Measurements from ENCODE around the gene SLC46A1.

The SLC46A1 gene

DNA sequence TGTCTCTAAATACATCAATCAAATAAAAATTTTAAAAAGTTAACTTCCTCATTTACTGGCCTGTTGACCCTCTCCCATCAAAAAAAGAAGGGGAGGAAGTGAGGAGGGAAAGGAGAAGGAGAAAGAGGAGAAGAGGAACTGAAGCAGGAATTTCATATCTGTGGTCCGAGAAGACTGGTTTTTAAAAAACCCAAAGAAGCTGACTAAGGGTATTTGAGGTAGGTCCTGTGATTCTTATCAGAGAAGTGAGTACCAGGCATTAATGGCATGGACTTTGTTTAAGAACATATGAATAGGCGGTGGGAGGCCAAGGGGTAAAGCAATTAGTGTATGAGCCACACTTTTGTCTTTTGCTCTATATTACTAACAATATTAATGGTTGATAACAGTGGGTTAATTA lies 2.0 kb downstream of the SLC46A1 start:
- DNase-seq (ENCODE audit: low read depth) = no peak

DNA sequence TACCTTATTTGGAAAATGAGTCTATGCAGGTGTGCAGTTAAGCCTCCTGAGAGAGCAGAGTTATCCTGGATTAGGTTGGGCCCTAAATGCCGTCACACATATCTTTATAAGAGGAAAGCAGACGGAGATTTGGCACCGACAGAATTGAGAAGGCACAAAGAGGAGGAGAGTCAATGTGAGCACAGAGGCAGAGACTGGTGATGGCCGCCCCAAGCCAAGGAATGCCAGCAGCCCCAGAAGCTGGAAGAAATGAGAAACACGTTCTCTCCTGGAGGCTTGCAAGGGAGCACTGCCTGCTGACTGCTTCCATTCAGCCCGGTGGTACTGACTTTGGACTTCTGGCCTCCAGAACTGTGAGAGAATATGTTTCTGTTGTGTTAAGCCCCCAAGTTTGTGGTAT lies 3.2 kb downstream of the SLC46A1 start:
- no peak for DNase-seq (ENCODE audit: low read depth)

DNA sequence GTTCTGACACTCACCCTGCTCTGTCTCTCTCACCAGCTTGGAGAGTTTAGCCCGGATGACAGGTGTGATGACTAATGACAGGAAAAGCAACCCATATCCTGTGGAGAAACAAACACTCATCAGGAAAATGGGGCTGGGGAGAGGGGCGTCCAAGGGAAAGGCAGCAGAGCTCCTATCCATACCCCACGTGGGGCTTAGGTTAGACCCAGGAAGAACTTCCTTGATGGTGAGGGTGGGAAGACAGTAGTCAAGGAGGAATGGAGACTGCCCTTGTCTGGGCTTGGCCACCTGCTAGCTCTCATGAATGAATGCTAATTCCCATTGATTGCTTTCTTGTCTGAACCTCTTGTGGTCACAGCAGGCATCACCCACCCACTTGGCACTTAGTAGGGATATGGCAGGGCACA lies 3.8 kb downstream of the SLC46A1 start:
- no peak for DNase-seq (ENCODE audit: low read depth)

- DNase-seq (ENCODE audit: low read depth) = no peak
Observed at GRCh38 chr17:28399808-28400207, 6.2 kb downstream of the SLC46A1 start.

GRCh38 chr17:28398280-28398981 lies 7.6 kb downstream of the SLC46A1 start:
- DNase-seq (ENCODE audit: low read depth) = no peak

DNA sequence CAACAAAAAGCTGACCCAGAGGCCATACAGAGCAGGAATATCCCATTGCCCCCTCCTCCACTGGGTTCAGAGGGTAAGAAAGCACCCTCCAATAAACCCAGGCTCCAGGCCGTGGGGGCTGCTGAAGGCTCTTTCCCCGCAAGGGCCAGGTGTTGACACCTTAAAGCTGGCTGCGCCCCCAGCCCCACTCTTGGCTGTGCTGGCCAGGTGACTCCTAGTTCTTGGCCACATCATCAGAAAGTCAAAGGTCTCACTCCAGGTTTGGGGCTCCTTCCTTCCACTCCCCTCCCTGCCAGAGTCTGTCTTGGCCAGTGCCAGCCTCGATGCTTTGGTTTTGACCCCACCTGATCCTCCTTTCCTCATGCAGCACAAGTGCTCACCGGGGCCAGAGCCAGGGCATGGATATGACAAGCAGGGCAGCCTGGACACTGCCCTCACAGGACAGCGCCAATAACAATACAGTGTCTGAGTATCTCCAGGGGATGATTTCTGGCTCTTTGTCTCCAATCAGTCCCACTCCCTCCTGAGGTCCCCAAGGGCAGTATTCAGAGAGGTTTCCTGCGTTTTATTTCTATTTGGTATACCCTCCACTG lies 8.2 kb downstream of the SLC46A1 start:
- no peak for DNase-seq (ENCODE audit: low read depth)

DNA sequence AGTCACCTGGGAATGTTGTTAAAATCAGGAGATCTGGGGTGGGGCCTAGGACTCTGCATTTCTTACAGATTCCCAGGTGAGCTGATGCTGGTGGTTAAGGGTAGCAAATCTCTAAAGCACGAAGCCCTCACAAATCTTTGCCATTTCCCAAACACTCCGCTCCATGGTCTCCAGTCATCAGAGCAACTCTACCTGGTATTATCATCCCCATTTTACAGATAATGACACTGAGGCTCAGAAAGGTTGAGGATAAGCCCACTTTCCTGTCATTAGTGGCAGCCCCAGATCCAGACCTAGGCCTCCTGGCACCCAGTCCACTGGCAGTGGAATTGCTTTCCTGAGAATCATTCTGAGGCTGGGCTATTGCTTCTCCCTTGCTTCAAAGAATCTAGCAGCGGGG lies 8.7 kb downstream of the SLC46A1 start:
- DNase-seq (ENCODE audit: low read depth) = no peak

DNA sequence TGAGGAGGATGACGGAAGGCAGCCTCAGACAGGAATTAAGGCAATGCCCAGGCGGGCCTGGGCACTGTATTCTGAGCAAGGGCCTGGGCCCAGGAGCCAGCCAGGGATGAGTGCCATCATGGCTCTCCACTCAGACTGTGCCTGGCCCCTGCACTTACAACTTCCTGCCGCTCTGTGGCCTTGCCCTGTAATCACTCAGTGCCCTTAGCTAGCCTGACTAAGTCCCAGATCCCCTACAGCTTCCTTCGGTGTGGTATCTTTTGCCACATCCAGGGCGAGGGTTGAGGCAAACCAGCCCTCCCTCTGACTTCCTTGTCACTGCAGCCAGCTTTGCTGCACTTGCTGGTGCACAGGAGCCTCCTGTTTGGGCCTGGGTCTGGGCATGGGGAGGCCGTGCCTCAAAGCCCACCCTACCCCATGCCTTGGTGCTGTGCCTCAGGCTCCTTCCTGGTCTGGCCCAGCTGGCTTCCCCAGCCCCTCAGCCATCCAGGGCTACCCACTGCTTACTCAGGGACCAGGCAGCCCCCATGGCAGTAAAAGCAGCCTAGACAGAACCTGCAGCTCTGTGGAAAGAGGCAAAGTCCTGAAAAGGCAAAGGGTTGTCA lies 9.3 kb downstream of the SLC46A1 start:
- DNase-seq (ENCODE audit: low read depth) = no peak

DNA sequence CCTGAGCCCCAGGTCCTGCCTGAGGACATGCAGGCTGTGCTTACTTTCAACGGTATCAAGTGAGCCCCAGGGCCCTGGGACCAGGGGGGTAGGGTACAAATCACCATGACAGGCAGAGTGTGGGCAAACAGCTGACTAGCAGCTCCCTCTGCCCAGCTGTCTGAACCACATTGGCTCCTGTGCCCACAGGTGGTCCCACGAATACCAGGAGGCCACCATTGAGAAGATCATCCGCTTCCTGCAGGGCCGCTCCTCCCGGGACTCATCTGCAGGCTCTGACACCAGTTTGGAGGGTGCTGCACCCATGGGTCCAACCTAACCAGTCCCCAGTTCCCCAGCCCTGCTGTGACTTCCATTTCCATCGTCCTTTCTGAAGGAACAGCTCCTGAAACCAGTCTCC lies 10.0 kb downstream of the SLC46A1 start:
- no peak for DNase-seq (ENCODE audit: low read depth)

DNA sequence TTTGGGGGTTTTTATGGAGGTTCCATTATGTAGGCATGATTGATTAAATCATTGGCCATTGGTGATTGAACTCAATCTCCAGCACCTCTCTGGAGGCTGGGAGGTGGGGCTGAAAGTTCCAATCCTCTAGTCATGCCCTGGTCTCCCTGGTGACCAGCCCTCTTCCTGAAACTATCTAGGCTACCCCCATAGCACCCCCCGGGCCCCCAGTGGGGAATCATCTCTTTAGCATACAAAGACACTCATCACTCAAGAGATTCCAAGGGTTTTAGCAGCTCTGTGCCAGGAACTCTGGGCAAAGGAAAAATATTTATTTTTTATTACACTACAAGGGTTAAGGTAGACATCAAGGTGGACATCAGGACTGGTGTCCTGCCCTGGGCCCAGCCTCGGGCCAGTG lies 10.6 kb downstream of the SLC46A1 start:
- no peak for DNase-seq (ENCODE audit: low read depth)

DNA sequence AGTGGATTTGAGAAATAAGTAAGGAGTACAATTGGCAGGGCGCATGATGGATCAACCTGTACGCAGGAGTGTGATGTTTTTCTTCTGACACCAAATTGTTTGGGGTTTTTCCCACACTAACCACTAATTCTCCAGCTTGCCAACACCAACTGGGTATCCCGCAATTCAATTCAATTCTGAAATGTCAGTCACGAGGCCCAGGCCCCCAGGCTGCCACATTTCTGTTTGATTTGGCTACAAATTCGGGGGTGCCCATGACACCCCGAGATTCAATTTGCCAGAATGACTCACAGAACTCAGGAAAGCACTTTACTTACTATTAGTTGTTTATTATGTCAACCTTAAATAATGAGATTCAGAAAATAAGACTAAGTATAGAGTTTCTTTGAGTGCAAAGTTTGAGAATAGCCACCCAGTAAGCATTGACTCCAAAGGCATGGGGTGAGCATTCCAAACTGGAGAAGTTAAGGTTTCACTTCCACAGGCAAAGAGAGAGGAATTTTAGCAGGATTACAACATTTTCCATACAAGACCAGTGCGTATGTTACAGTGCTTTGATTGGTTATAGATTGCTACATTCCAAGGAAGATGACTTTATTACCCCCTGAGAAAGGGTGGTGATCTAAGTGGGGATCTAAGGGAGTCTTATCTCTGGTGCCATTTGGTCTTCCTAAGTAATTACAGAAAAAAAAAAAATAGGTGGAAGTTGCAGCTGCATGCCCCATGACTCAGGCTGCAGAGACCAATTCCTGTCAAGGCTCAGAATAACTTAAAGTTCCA lies 11.5 kb downstream of the SLC46A1 start:
- no peak for DNase-seq (ENCODE audit: low read depth)

DNA sequence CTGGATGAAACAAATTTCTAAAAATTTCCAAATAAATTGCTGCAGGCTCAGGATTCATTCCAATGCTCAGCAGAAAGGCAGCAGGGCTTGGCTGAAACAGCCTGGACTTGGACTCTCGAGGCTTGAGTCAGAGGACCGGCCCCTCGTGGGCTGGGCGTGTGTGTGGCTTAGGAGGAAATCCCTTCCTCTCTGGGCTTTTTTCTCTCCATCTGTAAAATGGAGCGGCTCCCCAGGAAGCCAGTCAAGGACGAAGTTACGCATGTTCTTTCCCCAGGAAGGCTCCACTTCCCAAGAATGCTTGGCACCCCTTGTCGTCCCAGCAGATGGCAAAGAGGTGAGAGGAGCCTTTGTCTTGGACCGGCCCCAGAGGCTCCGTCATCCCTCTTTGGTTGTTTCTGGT lies 13.5 kb downstream of the SLC46A1 start:
- no peak for DNase-seq (ENCODE audit: low read depth)

GRCh38 chr17:28391401-28391800 lies 14.6 kb downstream of the SLC46A1 start:
- no peak for DNase-seq (ENCODE audit: low read depth)

DNA sequence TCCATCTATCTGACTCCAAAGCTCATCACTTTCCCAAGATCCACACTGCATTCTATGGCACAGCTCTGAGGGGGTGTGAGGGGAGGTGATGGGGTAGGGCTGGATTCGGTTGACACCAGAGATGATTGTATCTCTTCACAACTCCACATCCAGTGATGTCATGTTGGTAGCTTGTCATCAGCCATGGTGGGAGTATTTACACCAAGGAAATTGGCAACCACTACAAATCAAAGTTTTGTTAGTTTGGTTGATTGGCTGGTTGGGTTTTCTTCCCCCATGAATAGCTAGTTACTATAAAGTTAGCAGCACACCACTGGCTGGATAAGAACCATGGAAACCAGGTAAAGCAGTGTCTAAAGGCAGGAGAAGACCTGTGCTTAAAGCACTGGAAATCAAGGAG lies 15.0 kb downstream of the SLC46A1 start:
- no peak for DNase-seq (ENCODE audit: low read depth)

- no peak for DNase-seq (ENCODE audit: low read depth)
Observed at GRCh38 chr17:28390563-28390962, 15.4 kb downstream of the SLC46A1 start.

- DNase-seq (ENCODE audit: low read depth) = no peak
Observed at GRCh38 chr17:28390141-28390540, 15.9 kb downstream of the SLC46A1 start.

DNA sequence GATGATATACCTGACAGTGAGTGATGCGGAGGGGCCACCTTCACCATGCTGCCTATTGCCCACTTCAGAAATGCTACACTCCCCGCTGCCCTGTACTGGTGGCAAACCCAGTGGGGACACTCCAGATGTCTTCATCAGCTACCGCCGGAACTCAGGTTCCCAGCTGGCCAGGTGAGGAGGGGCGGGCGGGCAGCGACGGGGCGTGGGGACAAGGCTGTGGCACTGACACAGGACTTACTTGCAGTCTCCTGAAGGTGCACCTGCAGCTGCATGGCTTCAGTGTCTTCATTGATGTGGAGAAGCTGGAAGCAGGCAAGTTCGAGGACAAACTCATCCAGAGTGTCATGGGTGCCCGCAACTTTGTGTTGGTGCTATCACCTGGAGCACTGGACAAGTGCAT lies 17.9 kb downstream of the SLC46A1 start:
- DNase-seq (ENCODE audit: low read depth) = no peak

GRCh38 chr17:28386391-28386790 lies 19.6 kb downstream of the SLC46A1 start:
- no peak for DNase-seq (ENCODE audit: low read depth)

DNA sequence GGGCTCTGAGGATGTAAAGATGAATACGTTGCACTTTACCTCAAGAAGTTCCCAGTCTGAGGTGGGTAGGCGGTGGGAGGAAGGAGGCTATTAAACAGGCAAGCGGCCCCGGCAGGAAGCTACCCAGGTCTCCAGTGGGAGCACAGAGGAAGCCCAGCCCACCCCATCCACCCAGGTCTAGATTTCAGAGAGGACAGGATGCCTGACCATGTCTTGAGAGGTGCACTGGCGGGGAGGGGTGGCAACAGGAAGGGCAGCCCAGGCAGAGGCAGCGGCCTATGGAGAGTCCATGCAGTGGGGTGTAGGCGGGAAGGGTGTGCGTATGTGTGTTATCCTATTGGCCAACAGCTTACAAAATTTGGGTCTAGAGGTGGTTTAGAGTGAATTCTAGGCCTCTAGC lies 20.6 kb downstream of the SLC46A1 start:
- no peak for DNase-seq (ENCODE audit: low read depth)

DNA sequence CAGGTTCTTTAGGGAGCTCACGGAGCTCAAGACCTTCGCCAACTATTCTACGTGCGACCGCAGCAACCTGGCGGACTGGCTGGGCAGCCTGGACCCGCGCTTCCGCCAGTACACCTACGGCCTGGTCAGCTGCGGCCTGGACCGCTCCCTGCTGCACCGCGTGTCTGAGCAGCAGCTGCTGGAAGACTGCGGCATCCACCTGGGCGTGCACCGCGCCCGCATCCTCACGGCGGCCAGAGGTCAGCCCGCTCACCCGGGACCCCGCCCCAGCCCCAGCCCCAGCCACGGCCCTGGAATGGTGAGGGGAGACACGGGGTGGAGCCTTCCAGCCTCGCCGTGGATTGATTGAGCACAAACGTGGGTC lies 21.0 kb downstream of the SLC46A1 start:
- DNase-seq (ENCODE audit: low read depth) = no peak

DNA sequence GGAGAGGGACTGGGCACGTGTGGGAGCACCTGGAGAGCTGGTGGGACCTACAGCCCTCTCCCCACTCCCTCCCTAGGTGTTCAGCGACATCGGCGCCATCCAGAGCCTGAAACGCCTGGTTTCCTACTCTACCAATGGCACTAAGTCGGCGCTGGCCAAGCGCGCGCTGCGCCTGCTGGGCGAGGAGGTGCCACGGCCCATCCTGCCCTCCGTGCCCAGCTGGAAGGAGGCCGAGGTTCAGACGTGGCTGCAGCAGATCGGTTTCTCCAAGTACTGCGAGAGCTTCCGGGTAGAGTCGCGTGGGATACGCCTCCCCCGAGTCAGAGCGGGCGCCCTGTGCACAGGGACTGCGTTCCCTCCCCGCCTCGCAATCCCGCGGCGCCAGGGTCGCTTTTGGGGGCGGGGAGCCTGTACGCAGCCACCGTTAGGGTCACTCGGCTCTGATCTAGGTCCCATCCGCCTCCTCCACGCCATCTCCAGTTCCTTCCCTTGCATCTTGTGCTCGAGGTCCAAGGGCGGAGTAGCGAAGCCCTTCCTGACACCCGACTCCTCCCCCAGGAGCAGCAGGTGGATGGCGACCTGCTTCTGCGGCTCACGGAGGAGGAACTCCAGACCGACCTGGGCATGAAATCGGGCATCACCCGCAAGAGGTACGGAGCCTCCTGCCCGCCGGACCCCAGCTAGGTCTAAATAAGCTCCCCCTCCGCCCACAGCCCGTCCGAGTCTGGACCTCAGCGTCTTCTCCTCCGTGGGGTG lies 21.6 kb downstream of the SLC46A1 start:
- DNase-seq (ENCODE audit: low read depth) = no peak

DNA sequence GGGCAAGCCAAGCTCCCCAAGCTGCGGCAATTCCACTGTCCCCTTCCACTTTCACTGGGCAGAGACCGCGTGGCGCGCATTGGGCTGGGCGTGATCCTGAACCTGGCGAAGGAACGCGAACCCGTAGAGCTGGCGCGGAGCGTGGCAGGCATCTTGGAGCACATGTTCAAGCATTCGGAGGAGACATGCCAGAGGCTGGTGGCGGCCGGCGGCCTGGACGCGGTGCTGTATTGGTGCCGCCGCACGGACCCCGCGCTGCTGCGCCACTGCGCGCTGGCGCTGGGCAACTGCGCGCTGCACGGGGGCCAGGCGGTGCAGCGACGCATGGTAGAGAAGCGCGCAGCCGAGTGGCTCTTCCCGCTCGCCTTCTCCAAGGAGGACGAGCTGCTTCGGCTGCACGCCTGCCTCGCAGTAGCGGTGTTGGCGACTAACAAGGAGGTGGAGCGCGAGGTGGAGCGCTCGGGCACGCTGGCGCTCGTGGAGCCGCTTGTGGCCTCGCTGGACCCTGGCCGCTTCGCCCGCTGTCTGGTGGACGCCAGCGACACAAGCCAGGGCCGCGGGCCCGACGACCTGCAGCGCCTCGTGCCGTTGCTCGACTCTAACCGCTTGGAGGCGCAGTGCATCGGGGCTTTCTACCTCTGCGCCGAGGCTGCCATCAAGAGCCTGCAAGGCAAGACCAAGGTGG lies 24.7 kb downstream of the SLC46A1 start:
- no peak for DNase-seq (ENCODE audit: low read depth)

All from non-pigmented ciliary epithelial cell (primary cell).